Midbrain (tissue), 1 donor: Measurements from ENCODE around the gene ANKRD24.
"Not testable (repeated sequence)": the region's sequence is repeated elsewhere in the genome, so short reads cannot be mapped to it uniquely, and the experiment has no call there.

ENCODE experiments used
- DNase-seq: peaks from one replicate; lab custom pipeline; 2025; lab: John Stamatoyannopoulos, UW

ANKRD24 gene

DNA sequence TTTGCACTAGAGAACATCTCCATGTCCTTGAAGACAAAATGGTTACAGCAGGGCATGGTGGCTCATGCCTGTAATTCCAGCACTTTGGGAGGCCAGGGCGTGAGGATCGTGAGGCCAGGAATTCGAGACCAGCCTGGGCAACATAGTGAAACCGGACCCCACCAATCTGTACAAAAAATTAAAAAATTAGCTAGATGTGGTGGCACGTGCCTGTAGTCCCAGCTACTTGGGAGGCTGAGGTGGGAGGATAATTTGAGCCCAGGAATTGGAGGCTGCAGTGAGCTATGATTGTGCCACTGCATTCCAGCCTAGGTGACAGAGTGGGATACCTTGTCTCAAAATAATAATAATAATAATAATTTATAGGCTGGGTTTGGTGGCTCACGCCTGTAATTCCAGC lies 47.7 kb downstream of the ANKRD24 start:
- DNase-seq: not testable (repeated sequence)

DNA sequence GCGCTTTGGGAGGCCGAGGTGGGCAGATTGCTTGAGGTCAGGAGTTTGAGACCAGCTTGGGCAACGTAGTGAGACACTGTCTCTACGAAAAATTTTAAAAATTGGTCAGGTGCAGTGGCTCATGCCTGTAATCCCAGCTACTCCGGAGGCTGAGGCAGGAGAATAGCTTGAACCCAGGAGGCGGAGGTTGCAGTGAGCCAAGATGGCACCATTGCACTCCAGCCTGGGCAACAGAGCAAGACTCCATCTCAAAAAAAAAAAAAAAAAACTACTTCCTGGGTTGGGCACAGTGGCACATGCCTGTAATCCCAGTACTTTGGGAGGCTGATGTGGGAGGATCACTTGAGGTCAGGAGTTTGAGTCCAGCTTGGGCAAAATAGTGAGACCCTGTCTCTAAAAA lies 49.0 kb downstream of the ANKRD24 start:
- not testable (repeated sequence) for DNase-seq

DNA sequence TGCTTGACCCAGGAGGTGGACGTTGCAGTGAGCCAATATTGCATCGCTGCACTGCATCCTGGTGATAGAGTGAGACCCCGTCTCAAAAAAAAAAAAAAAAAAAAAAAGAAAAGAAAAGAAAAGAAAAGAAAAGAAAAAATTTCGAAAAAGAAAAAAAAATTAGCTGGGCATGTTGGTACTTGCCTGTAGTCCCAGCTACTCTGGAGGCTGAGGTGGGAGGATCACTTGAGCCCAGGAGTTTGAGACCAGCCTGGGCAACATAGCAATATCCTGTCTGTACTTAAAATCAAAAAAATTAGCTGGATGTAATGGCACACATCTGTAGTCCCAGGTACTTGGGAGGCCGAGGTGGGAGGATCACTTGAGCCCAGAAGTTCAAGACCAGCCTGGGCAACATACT lies 49.6 kb downstream of the ANKRD24 start:
- DNase-seq: not testable (repeated sequence)

DNA sequence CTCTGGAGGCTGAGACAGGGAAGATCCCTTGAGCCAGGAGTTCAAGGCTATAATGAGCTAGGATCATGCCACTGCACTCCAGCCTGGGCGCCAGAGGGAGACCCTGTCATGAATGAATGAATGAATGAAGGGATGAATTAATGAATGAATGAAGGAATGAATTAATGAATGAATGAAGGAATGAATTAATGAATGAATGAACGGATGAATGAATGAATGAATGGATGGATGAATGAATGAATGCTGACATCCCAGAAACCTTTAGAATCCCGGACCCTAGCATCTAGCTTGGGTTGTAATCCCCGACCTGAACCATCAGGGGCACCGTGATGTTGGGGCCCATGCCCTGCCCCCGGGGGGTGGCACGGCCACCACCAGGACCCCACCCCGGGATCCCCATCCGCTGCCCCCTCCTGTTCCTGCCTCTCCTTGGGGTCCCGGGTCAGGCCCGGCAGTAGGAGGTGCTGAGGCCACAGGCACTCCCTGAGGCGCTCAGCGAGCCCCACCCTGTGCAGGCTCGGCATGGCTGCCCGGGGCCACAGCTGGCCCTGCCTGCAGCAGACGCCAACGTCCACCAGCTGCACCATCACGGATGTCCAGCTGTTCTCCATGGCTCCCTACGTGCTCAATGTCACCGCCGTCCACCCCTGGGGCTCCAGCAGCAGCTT lies 50.3 kb downstream of the ANKRD24 start:
- DNase-seq: no peak

DNA sequence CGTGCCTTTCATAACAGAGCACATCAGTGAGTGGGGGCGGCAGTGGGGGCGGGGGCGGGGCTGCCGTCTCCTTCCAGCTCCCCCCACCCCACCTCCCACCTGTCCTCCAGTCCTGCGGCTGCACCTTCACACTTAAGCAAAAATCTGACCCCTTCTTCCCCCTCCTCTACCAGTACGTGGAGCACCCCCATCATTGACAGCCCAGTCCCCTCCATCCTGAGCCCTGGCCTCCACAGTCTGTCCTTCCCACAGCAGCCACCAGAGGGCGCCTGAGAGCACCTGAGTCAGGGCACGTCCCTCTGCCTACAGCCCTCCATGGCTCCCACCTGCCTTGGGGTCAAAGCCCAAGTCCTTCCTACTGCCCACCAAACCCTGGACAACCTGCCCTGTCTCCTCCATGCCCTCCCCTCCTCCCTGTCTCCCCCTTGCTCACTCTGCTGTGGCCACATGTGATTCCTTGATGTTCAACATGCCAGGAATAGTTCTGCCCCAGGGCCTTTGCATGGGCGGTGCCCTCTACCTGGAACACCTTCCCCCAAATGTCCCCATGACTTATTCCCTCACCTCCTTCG lies 50.9 kb downstream of the ANKRD24 start:
- no peak for DNase-seq

DNA sequence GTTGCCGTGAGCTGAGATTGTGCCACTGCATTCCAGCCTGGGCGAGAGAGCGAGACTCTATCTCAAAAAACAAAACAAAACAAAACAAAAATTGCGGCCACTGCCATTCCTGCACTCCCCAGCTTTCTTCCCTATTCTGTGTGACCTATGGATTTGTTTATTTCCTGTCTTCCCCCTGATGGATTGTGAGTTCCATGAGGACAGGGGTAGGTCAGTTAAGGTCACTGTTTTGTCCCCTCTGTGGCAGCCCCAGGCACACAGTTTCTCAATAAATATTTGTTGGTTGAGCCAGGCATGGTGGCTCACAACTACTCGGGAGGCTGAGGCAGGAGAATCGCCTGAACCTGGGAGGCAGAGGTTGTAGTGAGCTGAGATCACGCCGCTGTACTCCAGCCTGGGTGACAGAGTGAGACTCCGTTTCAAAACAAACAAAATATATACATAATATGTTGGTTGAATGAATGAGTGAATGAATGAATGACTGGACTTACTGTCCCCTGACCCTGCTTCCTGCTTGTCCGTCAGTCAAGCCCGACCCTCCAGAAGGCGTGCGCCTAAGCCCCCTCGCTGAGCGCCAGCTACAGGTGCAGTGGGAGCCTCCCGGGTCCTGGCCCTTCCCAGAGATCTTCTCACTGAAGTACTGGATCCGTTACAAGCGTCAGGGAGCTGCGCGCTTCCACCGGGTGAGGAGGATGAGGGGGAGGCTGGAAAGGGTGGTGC lies 51.8 kb downstream of the ANKRD24 start:
- DNase-seq: no peak

DNA sequence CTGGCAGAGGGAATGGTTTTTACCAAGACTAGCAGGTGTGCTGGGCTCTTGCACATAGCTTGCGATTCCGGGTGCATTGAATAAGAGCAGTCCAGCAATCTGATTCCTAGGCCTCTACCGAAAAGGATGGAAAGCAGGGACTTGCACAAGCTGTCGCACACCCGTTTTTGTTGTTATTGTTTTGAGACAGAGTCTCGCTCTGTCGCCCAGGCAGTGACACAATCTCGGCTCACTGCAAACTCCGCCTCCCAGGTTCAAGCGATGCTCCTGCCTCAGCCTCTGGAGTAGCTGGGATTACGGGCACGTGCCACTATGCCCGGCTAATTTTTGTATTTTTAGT lies 52.3 kb downstream of the ANKRD24 start:
- DNase-seq: no peak

DNA sequence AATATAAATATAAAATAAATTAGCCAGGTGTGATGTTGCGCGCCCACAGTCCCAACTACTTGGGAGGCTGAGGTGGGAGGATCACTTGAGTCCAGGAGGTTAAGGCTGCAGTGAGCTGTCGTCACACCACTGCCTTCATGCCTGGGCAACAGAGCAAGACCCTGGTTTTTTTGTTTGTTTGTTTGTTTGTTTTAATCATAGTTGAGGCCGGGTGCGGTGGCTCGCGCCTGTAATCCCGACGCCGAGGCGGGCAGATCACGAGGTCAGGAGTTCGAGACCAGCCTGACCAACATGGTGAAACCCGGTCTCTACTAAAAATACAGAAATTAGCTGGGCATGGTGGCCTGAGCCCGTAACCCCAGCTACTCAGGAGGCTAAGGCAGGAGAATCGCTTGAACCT lies 55.0 kb downstream of the ANKRD24 start:
- DNase-seq: not testable (repeated sequence)

DNA sequence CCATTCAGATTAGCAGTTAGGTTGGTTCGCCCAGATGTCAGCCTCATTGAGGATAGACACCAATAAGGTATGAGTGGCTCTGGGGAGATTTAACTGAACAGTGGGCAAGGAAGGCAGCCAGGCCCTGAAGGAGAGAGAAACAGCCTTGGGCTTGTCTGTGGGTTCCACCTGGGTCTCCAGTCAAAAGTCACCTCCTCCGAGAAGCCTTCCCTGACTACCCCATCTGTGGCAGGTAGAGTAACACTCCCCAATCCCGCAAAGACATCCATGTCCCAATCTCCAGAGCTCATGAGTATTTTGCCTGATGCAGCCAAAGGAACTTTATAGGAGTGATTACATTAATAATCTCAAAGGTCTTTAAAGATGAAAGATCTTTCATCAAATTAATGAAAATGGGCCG lies 56.3 kb downstream of the ANKRD24 start:
- DNase-seq: no peak

DNA sequence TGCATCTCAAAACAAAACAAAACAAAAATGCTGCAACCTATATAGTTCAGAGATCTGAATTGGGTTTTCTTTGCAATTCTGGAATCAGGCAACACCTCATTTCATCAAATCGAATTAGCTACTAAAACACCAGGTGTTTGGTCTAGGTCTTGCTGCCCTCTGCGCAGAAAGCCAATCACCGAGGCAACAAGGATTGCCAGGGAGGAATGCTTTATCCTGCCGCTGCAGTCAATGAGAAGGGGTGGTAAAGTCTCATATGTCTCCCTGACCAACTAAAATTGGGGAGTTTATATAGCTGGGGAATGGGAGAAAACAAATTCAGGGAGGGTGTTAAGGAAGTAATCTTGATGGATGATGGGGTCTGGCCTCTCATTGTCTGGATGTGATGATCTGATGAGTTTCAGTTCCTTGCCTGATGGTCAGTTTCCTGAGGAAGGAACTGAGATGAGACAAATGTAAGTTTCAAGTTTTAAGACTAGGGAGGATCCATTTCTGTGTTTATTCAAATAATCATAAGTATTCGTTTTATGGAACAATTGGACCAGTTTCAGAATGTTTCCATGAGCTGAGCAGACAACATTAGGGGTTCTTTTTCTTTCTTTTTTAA lies 59.4 kb downstream of the ANKRD24 start:
- DNase-seq: peak; percentile 2

DNA sequence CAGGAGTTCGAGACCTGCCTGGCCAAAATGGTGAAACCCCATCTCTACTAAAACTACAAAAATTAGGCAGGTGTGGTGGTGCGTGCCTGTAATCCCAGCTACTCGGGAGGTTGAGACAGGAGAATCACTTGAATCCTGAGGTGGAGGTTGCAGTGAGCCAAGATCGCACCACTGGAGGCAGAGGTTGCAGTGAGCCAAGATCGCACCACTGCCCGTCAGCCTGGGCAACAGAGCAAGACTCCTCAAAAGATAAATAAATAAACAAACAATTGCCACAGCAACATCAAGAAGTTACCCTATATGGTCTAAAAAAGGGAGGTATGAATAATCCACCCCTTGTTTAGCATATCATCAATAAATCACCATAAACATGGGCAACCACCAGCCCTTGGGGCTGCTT lies 63.4 kb downstream of the ANKRD24 start:
- DNase-seq: not testable (repeated sequence)

DNA sequence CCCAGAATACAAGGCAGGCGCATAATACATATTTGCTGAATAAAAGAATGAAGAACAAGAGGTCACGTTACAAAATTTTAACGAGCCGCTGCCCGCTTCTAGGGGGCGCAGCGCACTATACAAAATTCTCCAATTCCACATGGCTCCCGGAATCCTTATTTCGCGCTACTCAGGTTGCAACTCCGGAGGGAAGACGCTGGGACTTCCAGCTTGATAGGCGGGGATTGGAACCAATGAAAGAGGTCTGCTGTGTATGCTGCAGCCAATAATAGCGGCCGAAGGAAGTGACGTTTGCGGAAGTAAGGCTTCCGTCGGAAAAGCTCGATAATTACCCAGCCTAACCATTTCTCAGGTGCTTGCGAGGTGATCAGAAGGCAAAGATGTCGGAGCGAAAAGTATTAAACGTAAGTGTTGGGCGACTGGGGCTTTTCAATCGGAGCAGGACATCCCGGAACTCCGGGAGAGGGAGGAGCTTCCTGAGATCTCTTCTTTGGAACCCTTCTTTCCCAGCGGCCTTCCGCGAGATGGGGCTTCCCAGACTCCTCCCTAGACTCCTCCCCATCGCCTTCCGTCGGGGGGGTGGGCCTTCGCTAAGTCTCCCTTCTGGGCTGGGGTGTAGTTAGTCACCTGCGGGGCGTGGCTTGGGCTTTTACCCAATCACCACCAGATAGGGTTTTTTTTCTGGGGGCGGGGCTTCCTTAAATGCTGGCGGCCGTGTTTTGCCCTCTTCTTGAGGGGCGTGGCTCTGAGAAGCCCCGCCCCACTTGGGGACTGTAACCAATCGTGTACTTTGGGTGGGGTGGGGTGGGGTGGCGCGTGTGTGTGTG lies 64.5 kb downstream of the ANKRD24 start, which contains the start of gene YJU2:
Gene YJU2, plus strand, starts transcription at position 314 of the 827 bp plus-strand sequence. Its CDS starts 67 bp downstream, at position 381.
- DNase-seq: peak; percentile 94

DNA sequence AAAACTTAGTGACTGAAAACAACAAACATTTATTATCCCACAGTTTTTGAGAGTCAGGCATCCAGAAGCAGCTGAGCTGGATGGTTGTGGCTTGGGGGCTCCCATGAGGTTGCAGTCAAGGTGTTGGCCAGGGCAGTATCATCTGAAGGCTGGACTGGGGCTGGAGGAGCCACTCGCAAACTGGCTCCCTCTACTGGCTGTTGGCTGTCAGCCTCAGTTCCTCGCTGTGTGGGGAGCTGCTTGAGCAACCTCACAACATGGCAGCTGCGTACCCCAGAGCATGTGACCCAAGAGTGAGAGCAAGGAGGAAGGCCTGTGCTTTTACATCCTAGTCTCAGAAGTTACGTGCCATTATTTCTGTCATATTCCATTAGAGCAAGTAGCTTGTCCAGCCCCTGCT lies 74.1 kb downstream of the ANKRD24 start:
- DNase-seq: no peak

DNA sequence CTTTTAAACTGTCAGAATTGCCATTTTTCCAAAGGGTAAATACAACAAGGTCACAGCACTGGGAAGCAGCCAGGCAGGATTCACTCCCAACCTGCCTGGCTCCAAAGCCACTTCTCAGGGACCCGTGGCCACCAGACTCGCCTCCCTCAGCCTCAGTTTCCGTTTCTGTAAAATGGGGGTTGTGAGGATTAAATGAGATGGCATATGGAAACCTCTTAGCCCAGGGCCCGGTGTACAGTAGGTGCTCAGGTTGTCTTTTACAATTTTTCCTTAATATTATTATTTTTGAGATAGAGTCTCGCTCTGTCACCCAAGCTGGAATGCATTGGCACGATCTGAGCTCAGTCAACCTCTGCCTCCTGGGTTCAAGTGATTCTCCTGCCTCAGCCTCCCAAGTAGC lies 74.5 kb downstream of the ANKRD24 start:
- no peak for DNase-seq

DNA sequence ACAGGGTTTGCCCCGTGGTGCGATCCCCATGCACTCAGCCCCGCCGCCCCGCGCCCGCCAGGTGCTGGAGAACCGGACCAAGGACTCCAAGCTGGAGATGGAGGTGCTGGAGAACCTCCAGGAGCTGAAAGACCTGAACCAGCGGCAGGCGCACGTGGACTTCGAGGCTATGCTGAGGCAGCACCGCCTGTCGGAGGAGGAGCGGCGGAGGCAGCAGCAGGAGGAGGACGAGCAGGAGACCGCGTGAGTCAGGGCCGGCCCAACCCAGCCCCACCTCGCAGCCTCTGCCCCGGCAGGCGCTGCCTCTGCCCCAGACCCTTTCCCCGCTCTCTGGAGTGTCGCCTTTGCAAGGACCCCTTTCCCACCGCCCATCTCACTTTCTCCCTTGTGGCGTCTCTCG lies 75.7 kb downstream of the ANKRD24 start:
- DNase-seq: no peak

DNA sequence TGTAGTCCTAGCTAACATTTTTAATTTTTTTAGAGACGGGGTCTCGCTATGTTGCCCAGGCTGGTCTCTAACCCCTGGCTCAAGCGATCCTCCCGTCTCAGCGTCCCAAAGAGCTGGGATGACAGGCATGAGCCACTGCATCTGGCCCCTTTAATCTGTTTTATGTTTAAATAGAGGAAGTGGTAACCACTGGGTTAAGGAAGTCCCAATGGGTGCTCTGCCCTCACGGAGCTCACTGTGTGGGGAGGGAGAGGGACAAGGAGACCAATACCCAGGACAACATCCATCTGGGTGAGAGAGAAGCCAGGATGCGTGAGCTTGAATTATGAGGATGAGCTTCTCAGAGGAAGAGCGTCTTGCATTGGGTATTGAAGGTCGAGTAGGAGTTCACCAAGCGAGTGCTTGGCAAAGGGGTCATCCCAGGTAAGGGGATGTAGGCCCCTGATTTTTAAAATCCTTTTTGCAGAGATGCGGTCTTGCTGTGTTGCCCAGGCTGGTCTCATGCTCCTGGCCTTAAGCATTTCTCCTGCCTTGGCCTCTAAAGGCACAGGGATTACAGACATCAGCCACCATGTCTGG lies 78.2 kb downstream of the ANKRD24 start:
- no peak for DNase-seq

DNA sequence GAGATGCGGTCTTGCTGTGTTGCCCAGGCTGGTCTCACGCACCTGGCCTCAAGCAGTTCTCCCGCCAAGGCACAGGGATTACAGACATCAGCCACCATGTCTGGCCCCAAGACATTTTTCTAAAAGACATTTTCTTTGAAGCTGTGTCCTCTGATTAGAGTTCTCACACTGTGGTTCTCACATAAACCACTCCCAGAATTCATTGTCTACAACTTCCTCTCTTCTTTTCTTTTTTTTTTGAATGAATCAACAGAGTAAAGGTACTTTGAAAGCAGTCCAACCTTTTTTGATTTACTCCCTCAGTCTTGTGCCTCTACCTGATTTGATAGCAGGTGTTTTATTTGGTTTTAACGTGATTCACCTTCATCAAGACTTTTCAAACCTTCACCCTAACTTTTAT lies 82.3 kb downstream of the ANKRD24 start:
- no peak for DNase-seq

DNA sequence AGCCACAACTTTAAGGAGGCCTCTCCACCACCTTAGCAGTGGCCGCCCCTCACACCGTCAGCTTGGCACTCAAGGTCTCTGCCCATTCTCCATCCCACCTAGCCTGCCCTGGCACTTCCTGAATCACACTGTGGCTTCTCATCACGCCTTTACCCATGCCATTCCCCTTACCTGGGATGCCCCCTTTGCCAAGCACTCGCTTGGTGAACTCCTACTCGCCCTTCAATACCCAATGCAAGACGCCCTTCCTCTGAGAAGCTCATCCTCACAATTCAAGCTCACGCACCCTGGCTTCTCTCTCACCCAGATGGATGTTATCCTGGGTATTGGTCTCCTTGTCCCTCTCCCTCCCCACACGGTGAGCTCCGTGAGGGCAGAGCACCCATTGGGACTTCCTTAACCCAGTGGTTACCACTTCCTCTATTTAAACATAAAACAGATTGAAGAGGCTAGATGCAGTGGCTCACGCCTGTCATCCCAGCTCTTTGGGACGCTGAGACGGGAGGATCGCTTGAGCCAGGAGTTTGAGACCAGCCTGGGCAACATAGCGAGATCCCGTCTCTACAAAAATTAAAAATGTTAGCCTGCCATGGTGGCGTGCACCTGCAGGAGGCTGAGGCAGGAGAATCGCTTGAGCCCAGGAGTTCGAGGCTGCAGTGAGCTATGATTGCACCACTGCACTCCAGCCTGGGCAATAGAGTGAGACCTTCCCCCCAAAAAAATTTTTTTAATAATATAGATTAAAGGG lies 83.9 kb downstream of the ANKRD24 start:
- DNase-seq: no peak

DNA sequence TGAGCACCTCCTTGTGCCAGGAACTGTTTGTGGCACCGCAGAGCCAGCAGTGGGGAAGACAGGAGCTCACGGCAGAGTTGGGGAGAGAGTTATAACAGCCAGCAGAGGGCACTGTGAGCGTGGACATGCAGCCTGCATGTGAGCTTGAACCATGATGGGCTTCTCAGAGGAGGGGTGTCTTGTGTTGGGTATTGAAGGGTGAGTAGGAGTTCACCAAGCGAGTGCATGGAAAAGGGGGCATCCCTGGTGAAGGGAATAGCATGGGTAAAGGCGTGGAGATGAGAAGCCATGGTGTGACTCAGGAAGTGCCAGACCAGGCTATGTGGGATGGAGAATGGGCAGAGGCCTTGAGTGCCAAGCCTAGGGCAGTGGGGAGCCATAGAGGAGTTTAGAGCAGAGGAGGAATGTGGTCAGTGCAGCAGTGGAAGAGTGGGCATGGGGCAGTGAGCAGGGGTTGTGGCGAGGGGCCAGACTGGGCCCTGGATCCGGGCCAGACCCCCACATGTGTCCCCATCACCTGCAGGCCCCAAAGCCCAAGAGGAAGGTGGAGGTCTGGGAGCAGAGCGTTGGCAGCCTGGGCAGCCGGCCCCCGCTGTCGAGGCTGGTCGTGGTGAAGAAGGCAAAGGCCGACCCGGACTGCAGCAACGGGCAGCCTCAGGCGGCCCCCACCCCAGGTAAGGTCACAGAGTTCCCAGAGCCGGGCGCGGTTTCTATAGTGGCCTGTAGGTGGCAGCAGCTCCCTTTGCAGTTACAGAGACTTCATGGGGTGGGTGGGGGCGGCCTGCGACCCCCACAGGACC lies 84.8 kb downstream of the ANKRD24 start:
- DNase-seq: peak; percentile 2
